GM10248 (cell line): ENCODE results near the gene GPRASP3.

Experiments
- CTCF ChIA-PET: fragments of 300-600 bp; sonication (Branson Sonifier 250); formaldehyde crosslinking; extraction: SDS; loops from one replicate; lab custom pipeline; 2021; ENCODE audit warnings: antibody characterized with exemption; lab: Yijun Ruan, JAX
- POLR2A ChIA-PET: fragments of 350-650 bp; sonication (Branson Sonifier 250); formaldehyde crosslinking; extraction: SDS; loops from one replicate; lab custom pipeline; 2020; ENCODE audit warnings: antibody characterized with exemption; lab: Yijun Ruan, JAX
- DNase-seq: peaks from one replicate; pipeline ENCODE4 v3.0.0; 2012; ENCODE audit errors: extremely low spot score
- CTCF ChIP-seq: IDR thresholded peaks from 2 replicates; pipeline ENCODE4 v1.5.1; 2012; ENCODE audit warnings: mild to moderate bottlenecking, low read depth; ENCODE audit errors: extremely low read depth, missing control alignments, control extremely low read depth

Gene GPRASP3

DNA sequence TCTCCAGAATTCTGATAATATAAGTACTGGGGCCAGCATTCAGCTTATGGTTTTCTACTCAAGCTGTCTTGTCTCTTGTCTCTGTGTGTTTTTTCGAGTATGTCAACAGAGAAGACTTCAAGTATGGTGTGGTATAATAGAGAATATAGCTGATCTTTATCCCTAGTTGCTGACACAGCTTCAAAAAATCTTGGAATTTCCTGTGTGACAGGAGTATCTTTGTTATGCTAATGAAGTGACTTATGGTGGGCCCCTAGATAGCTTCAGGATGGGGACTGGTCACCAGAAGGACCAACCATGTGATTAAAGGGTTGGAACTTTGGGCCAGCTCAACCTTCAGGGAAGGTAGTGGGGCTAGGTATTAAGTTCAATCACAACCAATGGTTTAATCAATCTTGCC, 2.9 kb downstream of the GPRASP3 start:
- TF ChIP-seq CTCF: no peak
- ChIA-PET CTCF (no interaction called here), POLR2A (no interaction called here)
- no peak for DNase-seq

GRCh38 chrX:102727761-102728160, 7.2 kb downstream of the GPRASP3 start:
- no peak for DNase-seq
- ChIA-PET CTCF (no interaction called here), POLR2A (no interaction called here)
- TF ChIP-seq CTCF: no peak

DNA sequence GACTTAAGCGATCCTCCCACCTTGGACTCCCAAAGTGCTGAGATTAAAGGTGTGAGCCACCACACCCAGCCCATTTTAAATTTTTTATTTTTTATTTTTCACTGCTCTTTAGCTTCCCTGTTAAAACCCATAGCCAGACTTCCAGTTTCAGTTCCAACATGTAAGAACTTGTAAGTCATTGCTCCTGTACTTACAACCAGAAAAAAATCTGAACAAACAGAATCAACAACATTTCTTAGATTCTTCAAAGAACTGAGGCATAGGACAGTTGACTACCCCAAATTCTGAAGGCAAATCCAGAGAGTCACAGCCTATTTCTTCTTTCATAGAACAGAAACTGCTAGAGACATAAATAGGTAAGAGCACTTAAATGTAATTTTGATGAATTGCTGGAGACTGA, 8.1 kb downstream of the GPRASP3 start:
- ChIA-PET POLR2A (no interaction called here), CTCF (no interaction called here)
- TF ChIP-seq CTCF: no peak
- DNase-seq: no peak

DNA sequence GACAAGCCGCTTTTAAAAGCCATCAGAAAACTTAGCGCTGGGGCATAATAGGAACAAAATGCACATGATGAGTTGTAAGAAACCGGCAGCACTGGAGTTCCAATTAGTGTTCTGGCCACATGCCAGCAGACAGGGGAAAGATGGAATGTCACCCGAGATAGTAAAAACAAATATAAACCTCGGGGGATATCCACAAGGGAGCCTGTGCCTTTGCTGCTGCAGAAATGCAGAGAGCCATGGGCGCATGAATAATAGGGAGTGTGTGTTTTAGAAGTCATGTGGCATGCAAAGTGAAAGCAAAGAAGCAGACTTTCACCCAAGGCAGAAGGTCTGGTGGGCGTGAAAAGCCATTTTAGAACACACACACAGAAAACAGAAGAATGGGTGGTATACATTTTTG, 19.1 kb downstream of the GPRASP3 start:
- TF ChIP-seq CTCF: no peak
- POLR2A ChIA-PET: no interaction called here
- DNase-seq: no peak
- CTCF ChIA-PET: no interaction called here

GRCh38 chrX:102744307-102744706, 23.8 kb downstream of the GPRASP3 start:
- DNase-seq: no peak
- CTCF ChIA-PET: interaction anchor here (1.4 kb wide), 1 partner anchor 156 kb away, joined by 3 read pairs; no protein-coding TSS in a partner anchor
- no peak for TF ChIP-seq CTCF
- POLR2A ChIA-PET: no interaction called here

GRCh38 chrX:102745513-102745856, 24.9 kb downstream of the GPRASP3 start:
- TF ChIP-seq CTCF: no peak
- ChIA-PET CTCF (no interaction called here), POLR2A (no interaction called here)
- DNase-seq: no peak
